HuH-7.5 (cell line): ENCODE measurements around the gene NDUFS6.

Experiments used
- DNase-seq: peaks from one replicate; pipeline ENCODE4 v3.0.0; 2011; ENCODE audit warnings: low spot score

The NDUFS6 gene

DNA sequence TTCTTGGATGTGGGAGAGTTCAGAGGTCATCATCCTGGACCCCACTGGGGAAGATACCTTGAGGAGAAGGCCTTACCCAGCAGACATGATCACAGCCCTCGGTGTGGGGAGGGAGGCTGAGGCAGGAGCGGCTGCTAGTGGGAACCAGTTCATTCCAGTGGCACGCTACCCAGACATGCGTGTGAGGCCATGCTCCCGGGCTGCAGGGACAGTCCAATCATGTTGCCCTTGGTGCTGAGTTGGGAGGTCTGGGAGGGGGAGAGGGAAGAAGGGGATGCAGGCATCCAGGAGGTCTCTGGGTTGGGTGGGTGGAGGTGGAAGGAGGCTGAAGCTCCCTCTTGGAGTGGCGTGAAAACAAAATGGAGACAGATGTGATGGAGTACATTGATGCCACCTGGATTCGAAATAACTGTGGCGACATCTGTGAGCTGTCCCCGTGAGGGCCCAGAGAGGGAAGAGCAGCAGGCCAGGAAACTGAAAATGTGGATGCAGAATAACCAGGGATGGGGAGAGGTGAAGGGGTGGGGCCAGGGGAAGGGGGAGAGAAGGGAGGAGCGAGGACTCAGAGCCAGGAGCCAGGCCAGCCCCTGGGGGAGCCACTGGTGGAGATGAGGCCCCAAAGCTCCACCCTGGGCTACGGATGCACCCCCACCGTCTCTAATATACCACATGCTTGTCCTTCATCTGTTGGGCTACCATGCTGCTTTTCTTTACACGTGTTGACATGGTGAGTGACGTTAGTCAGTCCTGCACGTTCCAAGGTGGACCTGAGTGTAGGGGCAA, 16.2 kb downstream of the NDUFS6 start:
- no peak for DNase-seq

DNA sequence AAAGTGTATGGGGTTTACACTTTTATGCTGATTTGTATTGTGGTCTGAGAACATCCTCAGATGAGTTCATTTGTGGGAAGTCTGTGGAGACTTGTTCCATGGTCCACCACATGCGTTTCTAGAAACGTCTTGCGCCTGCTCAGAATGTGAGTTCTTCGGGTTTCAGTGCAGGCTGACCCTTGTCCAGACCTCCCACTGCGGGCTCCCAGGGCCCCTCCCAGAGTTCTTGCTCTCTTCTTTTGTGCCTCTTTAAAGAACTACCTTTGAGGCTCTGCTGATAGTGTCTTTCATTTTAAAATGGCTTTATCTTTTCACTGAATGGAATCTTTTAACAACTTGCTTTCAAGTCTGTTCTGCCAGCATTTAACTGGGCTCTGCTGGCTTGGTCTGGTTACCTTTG, 17.6 kb downstream of the NDUFS6 start:
- DNase-seq: no peak

DNA sequence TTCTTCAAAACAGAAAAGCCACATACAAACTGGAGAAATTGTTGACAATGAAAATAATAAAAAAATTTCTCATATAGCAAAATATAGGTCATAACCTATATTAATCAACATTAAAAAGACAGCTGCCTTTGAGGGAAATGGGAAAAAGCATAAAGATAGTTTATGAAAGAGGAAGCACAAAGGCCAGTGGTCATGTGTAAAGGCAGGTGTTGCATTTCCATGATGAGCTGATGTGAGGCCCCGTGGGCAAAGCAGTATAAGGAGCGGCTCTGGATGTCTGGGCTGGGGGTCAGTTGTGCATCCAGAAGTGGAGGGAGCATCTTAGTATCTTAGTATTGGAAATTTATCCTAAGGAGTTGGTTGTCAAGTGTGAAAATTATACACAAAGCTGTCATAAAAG, 18.3 kb downstream of the NDUFS6 start:
- DNase-seq: no peak

GRCh38 chr5:1820381-1820780, 19.2 kb downstream of the NDUFS6 start:
- DNase-seq: no peak

- DNase-seq: no peak
Observed at GRCh38 chr5:1820926-1821325, 19.7 kb downstream of the NDUFS6 start.

- DNase-seq: no peak
Observed at GRCh38 chr5:1821862-1822261, 20.7 kb downstream of the NDUFS6 start.

DNA sequence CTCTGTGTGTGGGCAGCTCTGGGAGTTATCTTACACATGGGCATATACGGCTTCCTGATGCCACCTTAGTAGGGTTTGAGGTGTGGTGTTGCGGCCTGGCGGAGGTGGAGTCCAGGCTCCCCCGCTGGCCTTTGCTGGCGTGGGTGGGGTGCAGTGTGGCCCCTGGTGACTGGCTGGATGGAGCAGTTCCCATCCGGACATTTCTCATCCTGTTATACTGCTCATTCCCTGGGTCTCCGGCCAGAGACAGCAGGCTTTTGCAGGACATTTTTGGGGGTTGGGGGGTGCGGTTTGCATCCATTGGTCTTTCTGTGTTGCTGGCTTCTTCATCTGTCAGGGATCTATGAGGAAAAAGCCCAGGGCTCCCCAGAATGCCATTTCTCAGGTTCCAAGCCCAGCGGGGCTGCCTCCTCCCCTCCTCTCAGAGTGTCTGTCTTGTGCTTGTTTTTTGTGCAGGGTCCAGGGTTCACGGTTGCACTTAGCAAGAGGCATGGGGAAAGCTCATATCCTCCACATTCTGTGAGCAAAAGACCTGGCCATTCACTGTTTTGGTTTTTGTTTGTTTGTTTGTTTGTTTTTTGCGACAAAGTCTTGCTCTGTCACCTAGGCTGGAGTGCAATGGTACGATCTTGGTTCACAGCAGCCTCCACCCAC, 22.3 kb downstream of the NDUFS6 start:
- no peak for DNase-seq

- no peak for DNase-seq
Observed at GRCh38 chr5:1824109-1824821, 23.1 kb downstream of the NDUFS6 start.

DNA sequence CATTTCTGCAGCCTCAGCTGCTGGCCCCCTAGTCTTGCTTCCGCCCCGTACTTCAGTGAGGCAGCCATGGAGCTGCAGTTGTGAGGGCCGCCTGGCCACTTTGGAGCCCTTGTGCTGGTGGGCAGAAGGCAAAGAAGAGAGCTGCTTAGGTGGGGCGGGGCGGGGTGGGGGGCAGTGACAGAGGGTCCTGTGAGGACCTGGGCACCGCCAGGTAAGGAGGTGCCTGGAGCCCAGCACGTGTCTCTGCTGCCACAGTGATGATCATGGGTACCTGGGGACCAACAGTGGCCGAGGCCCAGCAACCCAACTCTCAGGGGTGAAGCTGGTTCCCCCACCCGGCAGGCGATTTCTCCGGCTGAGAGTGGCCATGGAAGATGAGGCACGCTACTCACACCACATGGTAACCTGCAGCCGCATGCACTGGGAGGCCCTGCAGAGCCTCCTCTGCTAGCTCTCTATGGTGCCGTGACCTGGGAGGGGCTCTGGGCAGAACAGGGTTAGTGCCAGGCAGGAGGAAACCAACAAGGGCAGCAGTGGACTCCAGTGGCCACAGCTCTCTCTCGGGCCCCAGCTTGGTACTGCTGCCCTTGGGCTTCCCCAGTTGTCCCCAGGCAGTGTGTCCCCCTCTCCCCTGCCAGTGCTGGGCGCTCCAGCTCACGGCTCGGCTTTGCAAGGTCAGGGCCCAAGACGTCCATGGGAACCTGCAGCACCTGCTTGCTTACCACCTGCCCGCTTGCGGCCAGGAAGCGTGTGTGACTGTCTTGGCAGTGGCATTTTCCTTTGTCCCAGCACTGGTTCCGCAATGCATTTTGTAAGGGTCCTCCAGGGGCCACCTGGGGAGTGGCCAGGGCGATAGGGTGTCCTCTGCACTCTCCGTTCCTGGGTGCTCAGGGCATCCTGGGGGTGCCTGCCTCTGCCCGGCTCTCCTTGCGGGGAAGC, 24.0 kb downstream of the NDUFS6 start:
- no peak for DNase-seq

DNA sequence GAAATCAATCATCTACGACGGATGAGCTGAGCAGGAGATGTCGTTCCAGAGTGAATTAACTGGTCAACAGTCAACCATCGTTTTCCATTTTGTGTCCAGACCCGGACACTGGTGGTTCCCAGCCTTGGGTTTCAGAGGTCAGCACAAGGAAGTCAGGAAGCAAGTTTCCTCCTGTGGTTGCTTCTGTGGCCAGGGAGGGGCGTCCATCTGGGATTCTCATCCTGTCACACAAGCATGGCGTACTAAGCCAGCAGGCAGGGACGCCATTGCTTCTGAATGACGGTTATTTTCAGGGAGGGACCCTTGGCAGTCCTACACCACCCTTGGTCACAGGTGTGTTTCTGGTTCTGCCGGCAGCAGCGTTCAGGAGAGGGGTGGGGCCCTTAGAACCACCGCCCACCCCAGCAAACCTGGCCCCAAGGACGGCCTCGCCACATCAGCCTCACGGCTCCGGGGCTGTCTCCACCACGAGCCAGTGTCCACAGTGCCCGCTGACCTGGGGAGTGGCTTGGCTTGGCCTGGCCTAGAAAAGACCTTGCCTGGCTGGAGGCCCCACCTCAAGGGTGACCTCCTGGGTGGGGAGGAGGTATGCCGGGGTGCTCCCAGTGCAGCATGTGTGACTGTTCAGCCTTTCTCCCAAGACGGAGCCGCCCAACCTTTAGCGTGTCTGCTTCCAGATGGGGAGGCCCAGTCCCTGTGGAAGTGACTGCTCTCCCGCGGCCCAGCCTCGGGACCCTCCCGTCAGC, 25.2 kb downstream of the NDUFS6 start:
- no peak for DNase-seq

DNA sequence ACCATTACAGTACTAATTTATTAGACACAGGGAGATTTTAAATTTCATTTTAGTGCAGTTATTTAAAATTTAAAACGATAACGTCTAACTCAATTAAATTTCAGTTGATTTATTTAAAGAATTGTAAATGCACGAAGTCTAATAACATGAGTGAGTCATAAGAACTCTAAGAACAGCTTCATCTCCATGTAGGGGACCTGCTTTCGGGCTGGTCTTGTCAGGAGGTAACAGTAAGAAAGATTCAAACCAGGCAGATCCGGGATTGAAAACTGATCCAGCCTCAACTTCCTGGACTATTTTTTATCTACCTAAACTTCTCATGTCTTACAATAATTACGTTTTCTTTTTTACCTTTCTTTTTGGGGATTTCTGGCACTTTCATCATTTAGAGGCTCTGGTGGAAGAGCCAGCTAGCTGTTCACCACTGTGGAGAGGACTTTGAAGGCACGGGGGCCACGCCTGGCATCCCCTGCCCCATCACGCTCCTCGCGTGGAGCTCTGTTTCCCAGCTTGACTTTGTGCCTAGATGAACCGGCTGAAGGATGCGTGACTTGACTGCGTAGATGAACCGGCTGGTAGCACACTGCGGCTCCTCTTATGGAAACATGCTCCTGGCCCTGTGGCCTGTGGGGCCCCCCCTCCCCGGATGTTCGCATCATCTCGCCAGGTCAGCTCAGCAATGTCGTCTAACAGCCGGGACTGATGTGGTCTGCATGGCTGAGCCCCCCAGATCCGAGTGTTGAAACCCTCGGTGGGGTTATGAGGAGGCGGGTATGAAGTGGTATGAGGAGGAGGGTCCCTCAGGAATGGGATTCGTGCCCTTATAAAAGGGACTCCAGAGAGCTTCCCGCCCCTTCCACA, 26.0 kb downstream of the NDUFS6 start:
- DNase-seq: no peak

- no peak for DNase-seq
Observed at GRCh38 chr5:1827886-1828397, 26.7 kb downstream of the NDUFS6 start.

- no peak for DNase-seq
Observed at GRCh38 chr5:1830571-1831228, 29.5 kb downstream of the NDUFS6 start.

GRCh38 chr5:1831257-1831656, 30.1 kb downstream of the NDUFS6 start:
- DNase-seq: no peak

DNA sequence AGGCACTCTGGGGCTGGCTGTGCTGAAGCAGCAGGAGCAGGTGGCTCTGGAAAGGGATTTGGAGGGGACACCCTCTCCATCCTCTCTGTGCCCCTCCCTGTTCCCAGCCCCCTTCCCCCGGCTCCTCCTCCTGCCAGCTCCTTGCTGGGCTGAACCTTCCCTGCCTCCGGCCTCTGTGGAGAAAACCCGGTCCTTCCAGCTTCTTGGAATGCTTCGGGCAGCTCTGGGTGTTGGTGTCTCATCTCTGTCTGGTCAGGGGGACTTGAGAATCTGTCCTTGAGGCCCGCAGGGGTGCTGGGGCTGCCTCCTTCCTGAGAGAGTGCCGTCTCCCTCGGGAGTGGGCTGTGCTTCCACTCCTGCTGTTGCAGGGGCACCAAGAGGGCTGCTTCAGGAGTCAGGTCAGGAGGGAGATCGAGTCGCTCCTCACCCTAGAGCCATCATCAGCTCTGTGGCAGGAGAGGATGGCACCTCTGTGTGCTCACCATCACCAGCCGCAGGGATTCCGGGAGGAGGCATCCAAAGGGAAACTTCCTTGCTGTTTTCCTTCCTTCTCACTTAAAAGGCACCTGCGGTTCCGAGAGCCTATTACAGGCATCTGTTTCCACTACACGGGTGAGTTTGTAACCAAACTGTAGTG, 30.6 kb downstream of the NDUFS6 start:
- DNase-seq: no peak

- DNase-seq: no peak
Observed at GRCh38 chr5:1832511-1833250, 31.5 kb downstream of the NDUFS6 start.

GRCh38 chr5:1833264-1834021, 32.2 kb downstream of the NDUFS6 start:
- DNase-seq: no peak
